GM18517 (cell line): Measurements from ENCODE around the gene VSTM2A.
"Not testable (repeated sequence)": the region's sequence is repeated elsewhere in the genome, so short reads cannot be mapped to it uniquely, and the experiment has no call there.

Source experiments
- ATAC-seq: cut with Tn5 transposase; IDR thresholded peaks from one replicate; pipeline ENCODE4 v1.9.1; 2021; ENCODE audit warnings: mild to moderate bottlenecking, moderate library complexity; ENCODE audit not compliant: unreplicated experiment

The VSTM2A gene

GRCh38 chr7:54541669-54542625, at the start of gene VSTM2A:
Gene VSTM2A, plus strand, starts transcription at chr7:54542375. Its CDS starts 356 bp downstream, at chr7:54542731.
- ATAC-seq = no peak

GRCh38 chr7:54504531-54504930, 37.6 kb upstream of the VSTM2A start:
- not testable (repeated sequence) for ATAC-seq

GRCh38 chr7:54529568-54529967, 12.6 kb upstream of the VSTM2A start:
- no peak for ATAC-seq

- ATAC-seq = no peak
These were observed 4.1 kb upstream of the VSTM2A start for GRCh38 chr7:54538122-54538521.

GRCh38 chr7:54543051-54543488, 895 bp downstream of the VSTM2A start:
- no peak for ATAC-seq

GRCh38 chr7:54544149-54544526, 2.0 kb downstream of the VSTM2A start:
- no peak for ATAC-seq

- no peak for ATAC-seq
These were observed 2.5 kb downstream of the VSTM2A start for GRCh38 chr7:54544527-54545240.

GRCh38 chr7:54545241-54545563, 3.0 kb downstream of the VSTM2A start:
- no peak for ATAC-seq

- ATAC-seq = no peak
These were observed 4.2 kb downstream of the VSTM2A start for GRCh38 chr7:54546081-54546985.

- ATAC-seq = no peak
These were observed 4.8 kb downstream of the VSTM2A start for GRCh38 chr7:54546986-54547314.

GRCh38 chr7:54550471-54550870, 8.3 kb downstream of the VSTM2A start:
- no peak for ATAC-seq

GRCh38 chr7:54556121-54556520, 13.9 kb downstream of the VSTM2A start:
- ATAC-seq = no peak

- ATAC-seq = no peak
These were observed 17.2 kb downstream of the VSTM2A start for GRCh38 chr7:54559401-54559800.

- ATAC-seq = no peak
These were observed 18.0 kb downstream of the VSTM2A start for GRCh38 chr7:54560198-54560597.

- ATAC-seq = no peak
These were observed 18.5 kb downstream of the VSTM2A start for GRCh38 chr7:54560723-54561122.

- ATAC-seq = no peak
These were observed 21.2 kb downstream of the VSTM2A start for GRCh38 chr7:54563329-54563916.

GRCh38 chr7:54565432-54565831, 23.3 kb downstream of the VSTM2A start:
- ATAC-seq = no peak

GRCh38 chr7:54581511-54581910, 39.3 kb downstream of the VSTM2A start:
- no peak for ATAC-seq

- ATAC-seq = no peak
These were observed 49.5 kb downstream of the VSTM2A start for GRCh38 chr7:54591404-54592386.

GRCh38 chr7:54596747-54597146, 54.6 kb downstream of the VSTM2A start:
- peak; percentile 98 for ATAC-seq
